IPS-20b (cell line): Measurements from ENCODE around the gene PAX8.
"Not testable (repeated sequence)": the region's sequence is repeated elsewhere in the genome, so short reads cannot be mapped to it uniquely, and the experiment has no call there.

Experiments
- H3K27ac ChIP-seq: one replicate; pipeline ENCODE4 v1.5.1; 2013; ENCODE audit warnings: low read length
- H3K27me3 ChIP-seq: 2 replicates; pipeline ENCODE4 v1.6.1; 2013; ENCODE audit warnings: mild to moderate bottlenecking, low read length, inconsistent platforms; ENCODE audit not compliant: insufficient read depth
- H3K36me3 ChIP-seq: 2 replicates; pipeline ENCODE4 v1.6.1; 2013; ENCODE audit warnings: low read depth, mild to moderate bottlenecking, inconsistent platforms, low read length, moderate library complexity; ENCODE audit not compliant: insufficient read depth
- H3K4me1 ChIP-seq: 2 replicates; pipeline ENCODE4 v1.6.1; 2013; ENCODE audit warnings: mild to moderate bottlenecking, control low read depth, inconsistent platforms, low read length, moderate library complexity; ENCODE audit not compliant: insufficient read depth
- H3K4me3 ChIP-seq: 2 replicates; pipeline ENCODE4 v1.5.1; 2013; ENCODE audit warnings: mild to moderate bottlenecking, low read length, inconsistent platforms
- H3K9ac ChIP-seq: 2 replicates; pipeline ENCODE4 v1.6.1; 2013; ENCODE audit warnings: low read depth, mild to moderate bottlenecking, inconsistent platforms, low read length, moderate library complexity
- H3K9me3 ChIP-seq: 2 replicates; pipeline ENCODE4 v1.6.1; 2013; ENCODE audit warnings: mild to moderate bottlenecking, low read depth, low read length, inconsistent platforms; ENCODE audit not compliant: insufficient read depth

The PAX8 gene

DNA sequence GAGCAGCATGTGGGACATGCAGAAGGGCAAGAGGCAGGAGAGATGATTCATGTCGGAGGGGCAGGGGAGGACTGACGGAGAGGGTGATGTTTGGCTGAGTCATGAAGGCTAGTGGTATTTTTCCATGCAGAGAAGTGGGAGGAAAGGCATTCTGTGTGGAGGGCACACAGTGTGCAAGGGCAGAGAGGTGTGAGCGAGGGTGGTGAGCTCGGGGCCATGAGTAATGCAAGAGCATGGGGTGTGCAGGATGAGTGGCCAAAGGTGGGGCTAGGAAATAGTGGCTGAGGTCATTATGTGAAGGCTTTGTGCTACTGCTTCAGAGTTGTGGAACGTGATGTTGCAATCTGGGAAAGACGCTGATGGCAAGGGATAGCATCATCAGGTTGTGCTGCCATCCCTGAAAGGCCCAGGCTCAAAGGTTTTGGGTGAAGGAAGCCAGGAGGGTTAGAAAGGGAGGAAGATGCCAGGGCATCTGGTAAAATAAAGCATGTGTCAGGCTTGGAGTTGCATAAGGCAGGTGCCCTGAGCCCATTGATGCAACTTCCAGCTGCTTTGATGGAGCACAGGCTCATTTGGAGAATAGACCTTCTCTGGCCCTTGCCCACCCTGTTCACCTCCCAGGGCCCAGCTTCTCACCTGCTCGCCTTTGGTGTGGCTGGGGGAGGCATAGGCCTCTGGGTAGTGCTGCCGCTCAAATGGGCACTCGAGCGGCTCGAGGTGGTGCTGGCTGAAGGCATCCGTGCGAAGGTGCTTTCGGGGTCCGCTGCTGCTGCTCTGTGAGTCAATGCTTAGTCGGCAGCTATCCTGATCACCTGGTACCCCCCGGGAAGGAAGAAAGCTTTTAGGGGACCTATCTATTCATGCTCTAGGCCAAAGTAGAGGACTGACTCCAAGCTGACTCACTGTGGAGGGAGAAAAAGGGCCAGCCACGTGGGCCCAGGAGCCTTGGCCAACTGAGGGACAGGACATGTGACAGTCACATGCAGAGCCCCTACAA is 37.5 kb downstream of the PAX8 start:
- no peak overlapping the region for H3K27ac ChIP-seq
- H3K4me3 ChIP-seq: no peak overlapping the region

DNA sequence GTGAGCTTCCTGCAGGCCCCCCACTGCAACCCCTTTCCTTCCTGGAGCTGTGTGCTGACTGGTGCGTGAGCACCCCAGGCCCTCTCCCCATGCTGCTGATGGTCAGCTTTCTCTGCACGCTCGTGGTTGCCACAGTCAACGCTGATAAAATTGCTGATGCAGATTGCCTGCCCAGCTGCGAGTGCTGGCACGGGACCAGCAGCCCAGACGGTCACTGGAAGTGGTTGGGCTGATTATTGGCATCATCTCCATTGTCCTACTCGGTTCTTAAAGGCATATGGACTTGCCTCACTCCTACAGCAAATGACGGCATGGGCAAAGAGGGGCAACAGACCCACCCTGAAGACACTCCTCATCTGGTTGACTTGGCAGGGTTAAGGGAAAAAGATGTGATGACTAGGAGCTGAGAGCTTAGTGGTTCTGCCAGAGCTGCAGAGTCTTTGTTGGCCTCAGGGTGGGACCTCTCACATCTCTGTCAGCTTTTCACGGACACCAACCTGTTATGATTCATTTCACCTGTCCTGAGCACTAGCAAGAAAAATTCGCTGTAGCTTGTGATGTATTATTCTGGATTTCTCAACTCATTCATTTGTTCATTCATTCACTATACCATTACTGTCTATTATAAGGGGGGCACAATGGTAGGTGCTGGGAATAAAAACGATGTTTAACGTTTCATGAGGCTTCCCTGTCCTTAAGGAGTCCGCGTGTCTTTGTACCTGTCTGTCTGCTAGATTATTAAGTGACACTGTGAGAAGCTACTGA is 38.4 kb downstream of the PAX8 start:
- Histone ChIP-seq H3K9me3 (no peaks in the 10 kb centered on the region), H3K27me3 (no peaks in the 10 kb centered on the region), H3K36me3 (peaks cover 24% of the 10 kb centered on the region), H3K4me3 (no peak overlapping the region), H3K9ac (no peak overlapping the region), H3K27ac (no peak overlapping the region), H3K4me1 (no peaks in the 10 kb centered on the region)

More for the DNA sequence above, 37.5 kb downstream of the PAX8 start:
- H3K4me1 ChIP-seq: no peaks in the 10 kb centered on the region
- no peaks in the 10 kb centered on the region for H3K27me3 ChIP-seq
- peaks cover 24% of the 10 kb centered on the region for H3K36me3 ChIP-seq
- no peak overlapping the region for H3K9ac ChIP-seq
- no peaks in the 10 kb centered on the region for H3K9me3 ChIP-seq

DNA sequence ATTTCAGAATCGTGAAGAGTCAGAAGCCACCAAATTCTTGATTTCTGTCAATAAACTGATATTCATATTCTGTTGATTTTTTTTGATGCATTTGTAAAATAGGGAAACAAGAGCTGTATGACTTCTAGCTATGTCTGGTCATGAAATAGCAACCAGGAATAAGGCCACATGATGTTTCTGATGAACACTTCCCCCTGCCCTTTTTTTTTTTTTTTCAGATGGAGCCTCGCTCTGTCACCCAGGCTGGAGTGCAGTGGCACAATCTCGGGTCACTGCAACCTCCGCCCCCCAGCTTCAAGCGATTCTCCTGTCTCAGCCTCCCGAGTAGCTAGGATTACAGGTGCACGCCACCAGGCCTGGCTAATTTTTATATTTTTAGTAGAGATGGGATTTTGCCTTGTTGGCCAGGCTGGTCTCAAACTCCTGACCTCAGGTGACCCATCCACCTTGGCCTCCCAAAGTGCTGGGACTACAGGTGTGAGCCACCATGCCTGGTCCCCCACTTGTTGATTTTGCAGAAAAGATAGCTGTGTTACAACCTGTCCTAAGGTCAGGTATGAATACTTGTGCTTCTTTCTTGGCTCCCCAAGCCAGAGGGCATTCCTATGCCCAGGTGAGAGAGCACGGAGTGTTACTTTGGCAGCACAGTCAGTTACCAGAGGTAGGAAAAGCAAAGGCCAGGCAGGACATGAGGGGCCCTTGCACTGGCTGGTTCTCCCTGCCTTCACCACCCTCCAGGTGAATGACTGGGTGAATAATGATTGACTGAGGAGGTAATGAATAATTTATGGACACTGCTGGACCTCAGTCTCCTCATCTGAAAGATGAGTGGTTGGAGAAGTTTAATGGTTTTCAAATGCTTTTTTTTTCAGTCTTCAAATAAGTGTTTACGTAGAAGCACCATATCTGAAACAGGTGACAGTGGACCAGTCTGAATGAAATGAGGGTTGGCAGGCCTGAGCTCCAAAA is 39.6 kb downstream of the PAX8 start:
- H3K4me1 ChIP-seq: no peaks in the 10 kb centered on the region
- peaks cover 24% of the 10 kb centered on the region for H3K36me3 ChIP-seq
- no peak overlapping the region for H3K27ac ChIP-seq
- no peak overlapping the region for H3K9ac ChIP-seq
- H3K9me3 ChIP-seq: no peaks in the 10 kb centered on the region
- no peak overlapping the region for H3K4me3 ChIP-seq
- no peaks in the 10 kb centered on the region for H3K27me3 ChIP-seq

DNA sequence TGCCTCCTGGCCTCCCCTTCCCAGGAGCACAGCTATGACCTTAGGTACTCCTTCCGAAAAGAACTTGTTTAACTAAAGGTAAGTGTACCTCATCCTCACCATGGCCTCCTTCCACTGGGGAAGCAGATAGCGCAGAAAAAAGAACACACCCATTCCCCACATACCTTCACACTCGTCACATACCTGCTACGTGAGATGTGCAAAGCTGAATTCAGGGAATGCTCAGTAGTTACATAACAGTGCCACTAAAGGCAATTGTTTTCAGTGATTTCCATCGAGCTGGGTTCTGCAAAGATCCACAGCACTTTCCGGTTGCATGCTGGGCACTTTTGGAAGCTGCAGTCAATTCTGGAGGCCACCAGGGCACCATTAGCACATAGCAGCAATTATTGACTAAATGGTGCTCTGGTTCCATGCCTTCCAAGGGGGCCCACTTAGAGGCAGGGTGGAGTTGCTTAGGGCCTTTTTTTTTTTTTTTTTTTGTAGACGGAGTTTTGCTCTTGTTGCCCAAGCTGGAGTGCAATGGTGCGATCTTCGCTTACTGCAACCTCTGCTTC is 41.0 kb downstream of the PAX8 start:
- H3K4me3 ChIP-seq: no peak overlapping the region
- H3K4me1 ChIP-seq: no peaks in the 10 kb centered on the region

DNA sequence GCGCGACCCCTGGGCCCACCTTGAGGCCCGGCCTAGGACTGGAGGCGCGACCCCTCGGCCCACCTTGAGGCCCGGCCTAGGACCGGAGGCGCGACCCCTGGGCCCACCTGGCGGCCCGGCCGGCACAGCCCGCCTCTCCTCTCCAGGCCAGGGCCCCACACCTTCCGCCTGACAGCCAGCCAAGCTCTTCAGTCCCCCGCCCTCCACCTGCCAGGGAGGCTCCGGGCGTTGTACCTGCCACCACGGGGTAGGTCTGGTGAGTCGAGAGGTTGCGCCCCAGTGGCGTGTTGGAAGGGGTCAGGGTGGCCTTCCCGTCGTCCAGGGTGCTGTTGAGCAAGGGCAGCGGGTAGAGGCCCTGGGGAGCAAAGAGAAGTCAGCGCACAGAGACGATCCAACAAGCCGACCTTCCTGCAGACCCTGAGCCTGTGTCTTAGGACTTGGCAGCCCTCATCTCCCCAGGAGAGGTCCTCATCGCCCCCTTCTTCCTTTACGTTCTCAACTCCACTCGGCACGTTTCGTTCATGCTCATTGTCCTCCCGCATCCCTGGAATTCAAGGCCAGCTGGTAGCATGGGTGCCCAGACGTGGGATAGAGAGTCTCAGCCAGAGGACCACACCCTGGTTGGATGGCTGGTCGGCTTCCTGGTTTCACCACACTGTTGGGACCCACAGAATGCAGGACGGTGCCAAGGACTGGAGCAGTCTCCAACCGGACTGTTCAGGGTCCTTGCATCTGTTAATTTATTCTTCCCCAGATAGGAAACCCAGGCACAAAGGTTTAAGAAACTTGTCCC is 42.2 kb downstream of the PAX8 start:
- Histone ChIP-seq H3K9me3 (no peaks in the 10 kb centered on the region), H3K4me3 (peak overlapping the region; percentile 51), H3K27ac (no peak overlapping the region), H3K9ac (no peak overlapping the region), H3K4me1 (no peaks in the 10 kb centered on the region), H3K36me3 (peaks cover 24% of the 10 kb centered on the region), H3K27me3 (no peaks in the 10 kb centered on the region)

More for the DNA sequence above, 41.0 kb downstream of the PAX8 start:
- peaks cover 24% of the 10 kb centered on the region for H3K36me3 ChIP-seq
- H3K9ac ChIP-seq: no peak overlapping the region
- H3K9me3 ChIP-seq: no peaks in the 10 kb centered on the region
- H3K27ac ChIP-seq: no peak overlapping the region
- H3K27me3 ChIP-seq: no peaks in the 10 kb centered on the region

DNA sequence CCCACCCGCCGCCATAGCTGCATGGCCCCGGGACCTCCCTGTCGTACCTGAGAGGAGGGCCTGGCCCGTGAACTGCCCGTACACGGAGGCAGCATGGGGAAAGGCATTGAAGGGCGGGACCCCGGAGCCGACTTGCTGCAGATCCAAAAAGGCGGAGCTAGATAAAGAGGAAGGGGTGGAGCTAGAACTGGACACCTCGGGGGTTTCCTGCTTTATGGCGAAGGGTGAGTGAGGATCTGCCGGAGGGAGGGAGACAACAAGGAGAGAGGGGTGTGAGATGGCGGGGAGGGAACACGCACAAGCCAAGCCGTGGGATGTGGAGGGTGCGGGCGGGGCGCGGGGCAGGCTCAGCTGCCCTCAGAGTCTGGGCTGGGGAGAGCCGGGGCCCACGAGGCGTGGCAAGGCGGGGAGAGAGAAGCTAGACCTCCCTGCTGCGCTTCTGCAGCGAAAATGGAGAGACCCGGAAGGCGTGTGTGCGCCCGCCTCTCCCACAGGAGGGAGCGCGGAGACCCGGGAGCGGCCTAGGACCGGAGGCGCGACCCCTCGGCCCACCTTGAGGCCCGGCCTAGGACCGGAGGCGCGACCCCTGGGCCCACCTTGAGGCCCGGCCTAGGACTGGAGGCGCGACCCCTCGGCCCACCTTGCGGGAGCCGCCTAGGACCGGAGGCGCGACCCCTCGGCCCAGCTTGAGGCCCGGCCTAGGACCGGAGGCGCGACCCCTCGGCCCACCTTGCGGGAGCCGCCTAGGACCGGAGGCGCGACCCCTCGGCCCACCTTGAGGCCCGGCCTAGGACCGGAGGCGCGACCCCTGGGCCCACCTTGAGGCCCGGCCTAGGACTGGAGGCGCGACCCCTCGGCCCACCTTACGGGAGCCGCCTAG is 43.1 kb downstream of the PAX8 start:
- H3K9me3 ChIP-seq, H3K27ac ChIP-seq, H3K4me1 ChIP-seq, H3K27me3 ChIP-seq: not testable (repeated sequence)
- Histone ChIP-seq H3K9ac (peak overlapping the region; percentile 67; the same call in 1 of the 2 replicates), H3K36me3 (peaks cover 24% of the 10 kb centered on the region), H3K4me3 (peak overlapping the region; percentile 72)

DNA sequence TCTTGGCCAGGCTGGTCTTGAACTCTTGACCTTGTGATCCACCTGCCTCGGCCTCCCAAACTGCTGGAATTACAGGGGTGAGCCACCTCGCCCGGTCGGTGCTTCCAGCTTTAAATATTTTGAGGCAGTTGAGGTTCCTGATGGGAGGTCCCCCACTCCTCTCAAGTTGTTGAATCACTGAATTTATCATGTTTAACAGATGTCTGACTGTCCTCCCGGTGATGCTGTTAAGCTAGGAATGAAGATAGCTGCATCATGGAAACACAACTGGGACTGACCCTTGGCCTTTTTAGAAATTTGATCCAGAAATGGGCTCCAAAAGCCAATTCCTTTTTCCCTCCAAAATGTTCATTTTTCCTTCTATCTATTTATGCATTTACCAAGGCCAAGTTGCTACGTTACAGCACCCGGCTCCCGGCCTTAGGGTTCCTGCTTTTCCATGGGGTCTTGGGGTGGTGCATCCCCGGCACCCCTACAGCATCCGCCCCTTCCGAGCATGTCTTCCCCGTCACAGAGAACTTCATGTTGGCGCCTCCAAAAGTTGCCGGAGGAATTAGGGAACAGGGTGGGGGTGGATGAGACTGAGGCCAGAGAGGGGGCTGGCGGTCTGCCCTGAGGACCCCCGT is 43.9 kb downstream of the PAX8 start:
- H3K27ac ChIP-seq: no peak overlapping the region
- H3K9ac ChIP-seq: peak overlapping the region; percentile 67; the same call in 1 of the 2 replicates

DNA sequence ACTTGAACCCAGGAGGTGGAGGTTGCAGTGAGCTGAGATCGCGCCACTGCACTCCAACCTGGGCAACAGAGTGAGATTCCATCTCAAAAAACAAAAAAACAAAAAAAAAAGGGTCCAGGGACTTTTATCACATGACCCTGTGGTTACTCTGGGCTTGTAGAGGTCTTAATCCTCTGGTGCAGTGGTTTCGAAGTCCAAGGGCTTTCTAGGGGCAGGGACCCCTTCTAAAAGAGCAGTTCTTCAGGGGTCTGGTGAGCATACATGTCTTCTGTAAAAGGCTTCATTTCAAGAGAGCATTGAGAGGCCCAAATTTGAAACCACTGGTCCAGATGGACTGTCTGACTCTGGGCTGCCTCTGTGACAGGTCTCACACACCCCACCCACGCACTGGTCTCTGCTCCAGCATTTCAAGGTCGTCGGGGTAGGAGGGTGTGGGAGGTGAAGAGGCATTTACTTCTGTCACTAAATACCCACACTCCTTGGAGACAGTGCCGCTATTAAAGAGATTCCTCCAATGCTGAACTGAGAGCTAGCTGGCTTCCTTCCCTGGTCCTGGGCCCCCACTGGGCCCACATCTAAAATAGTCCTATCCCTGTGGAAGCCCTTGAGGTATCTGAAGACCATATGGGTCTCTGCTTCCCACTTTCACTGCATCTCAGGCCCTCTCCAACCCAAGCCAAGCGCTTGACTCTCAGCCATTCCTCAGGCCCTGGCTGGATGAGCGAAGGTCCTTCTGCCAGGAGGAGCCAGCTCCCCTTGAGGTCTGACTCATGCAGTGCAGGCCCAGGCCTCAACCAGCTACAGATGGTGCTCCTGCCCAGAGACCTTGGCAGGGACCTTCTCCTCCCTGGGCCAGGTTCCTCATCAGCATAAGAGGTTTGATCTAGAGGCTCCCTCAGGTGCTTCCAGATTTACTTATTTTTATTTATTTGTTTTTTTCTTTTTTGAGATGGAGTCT is 44.8 kb downstream of the PAX8 start:
- no peaks in the 10 kb centered on the region for H3K27me3 ChIP-seq
- H3K4me1 ChIP-seq: no peaks in the 10 kb centered on the region
- H3K9ac ChIP-seq: no peak overlapping the region
- H3K4me3 ChIP-seq: no peak overlapping the region
- H3K9me3 ChIP-seq: no peaks in the 10 kb centered on the region
- no peak overlapping the region for H3K27ac ChIP-seq
- peaks cover 17% of the 10 kb centered on the region for H3K36me3 ChIP-seq

More for the DNA sequence above, 43.9 kb downstream of the PAX8 start:
- no peaks in the 10 kb centered on the region for H3K27me3 ChIP-seq
- H3K4me3 ChIP-seq: peak overlapping the region; percentile 72; the same call in 1 of the 2 replicates
- no peaks in the 10 kb centered on the region for H3K4me1 ChIP-seq
- H3K9me3 ChIP-seq: no peaks in the 10 kb centered on the region
- peaks cover 24% of the 10 kb centered on the region for H3K36me3 ChIP-seq

DNA sequence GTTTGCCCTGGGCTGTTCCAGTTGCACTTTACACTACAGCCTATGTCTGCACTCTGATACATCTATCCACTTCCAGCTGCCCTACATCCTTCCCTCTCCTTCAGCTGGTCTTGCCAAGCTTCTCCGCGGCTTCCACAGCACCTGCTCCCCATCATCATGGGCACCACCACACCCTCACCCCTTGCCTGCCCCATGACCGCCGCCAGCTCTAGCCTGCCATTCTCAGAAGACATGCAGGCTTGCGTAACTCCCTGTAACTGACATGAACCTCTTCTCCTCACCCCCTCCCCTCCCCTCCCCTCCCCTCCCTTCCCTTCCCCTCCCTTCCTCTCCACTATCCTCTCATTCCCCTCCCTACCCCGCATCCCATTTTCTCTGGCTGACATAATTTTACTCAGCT is 46.0 kb downstream of the PAX8 start:
- Histone ChIP-seq H3K4me3 (no peak overlapping the region), H3K9me3 (no peaks in the 10 kb centered on the region), H3K36me3 (peaks cover 7% of the 10 kb centered on the region; the same call in 1 of the 2 replicates), H3K27me3 (no peaks in the 10 kb centered on the region), H3K27ac (no peak overlapping the region), H3K9ac (no peak overlapping the region), H3K4me1 (no peaks in the 10 kb centered on the region)
